T-helper 17 cell (primary cell): ENCODE measurements around the gene KIF3A. TPM values are rescaled to one million over a fixed set of nuclear protein-coding genes. Genes with fewer than 3 reads are reported as not detected.

Source experiments
- ATAC-seq: fragments of 150-1000 bp; cut with Tn5 transposase; 2 replicates; pipeline ENCODE4 v1.10.0; 2021; ENCODE audit warnings: mild to moderate bottlenecking, moderate library complexity
- DNase-seq, 3 donors: peaks; one replicate each; pipeline versions ENCODE4 v3.0.0 to v3.0.0-alpha.2; 2020 to 2021
- H3K9me3 ChIP-seq: one replicate; pipeline ENCODE4 v1.7.0; 2013; ENCODE audit warnings: low read length, mild to moderate bottlenecking; ENCODE audit not compliant: control insufficient read depth, poor library complexity, severe bottlenecking
- H3K27ac Mint-ChIP-seq: one replicate; pipeline ENCODE4 v1.8.0; 2022; ENCODE audit warnings: mild to moderate bottlenecking, moderate library complexity, mixed read lengths
- H3K27me3 Mint-ChIP-seq: one replicate; pipeline ENCODE4 v1.8.0; 2022; ENCODE audit warnings: mixed read lengths
- H3K36me3 Mint-ChIP-seq: one replicate; pipeline ENCODE4 v1.8.0; 2022; ENCODE audit warnings: low read depth, mixed read lengths
- H3K4me1 Mint-ChIP-seq: one replicate; pipeline ENCODE4 v1.8.0; 2022; ENCODE audit warnings: mild to moderate bottlenecking, mixed read lengths
- H3K4me3 Mint-ChIP-seq: one replicate; pipeline ENCODE4 v1.8.0; 2022; ENCODE audit warnings: mild to moderate bottlenecking, moderate library complexity, mixed read lengths
- total RNA-seq, 4 donors: library from RNA in 2 of 4; stranded (reverse) in 2 of 4; gene quantifications; one replicate each; pipeline ENCODE4 v1.2.3 and lab custom pipeline; 2022 to 2026

The KIF3A gene
- total RNA-seq, 2 donors from 2014 or later: 12.6 to 17.9 TPM

GRCh38 chr5:132648355-132648754 lies 89.0 kb downstream of the KIF3A start:
- DNase-seq: no peak
- H3K27ac Mint-ChIP-seq: no peak overlapping the region
- H3K4me1 Mint-ChIP-seq: no peaks in the 10 kb centered on the region
- H3K9me3 ChIP-seq: peaks cover 8% of the 10 kb centered on the region
- H3K27me3 Mint-ChIP-seq: no peaks in the 10 kb centered on the region
- H3K36me3 Mint-ChIP-seq: peaks cover under 1% of the 10 kb centered on the region
- H3K4me3 Mint-ChIP-seq: no peak overlapping the region
- ATAC-seq: no peak

- peaks cover 8% of the 10 kb centered on the region for H3K36me3 Mint-ChIP-seq
- peaks cover 8% of the 10 kb centered on the region for H3K9me3 ChIP-seq
- DNase-seq (no peak), ATAC-seq (no peak)
- no peaks in the 10 kb centered on the region for H3K4me1 Mint-ChIP-seq
- H3K27ac Mint-ChIP-seq: no peak overlapping the region
- H3K4me3 Mint-ChIP-seq: no peak overlapping the region
- H3K27me3 Mint-ChIP-seq: no peaks in the 10 kb centered on the region
These were observed 89.9 kb downstream of the KIF3A start for GRCh38 chr5:132647473-132647872.

GRCh38 chr5:132646583-132647266 lies 90.6 kb downstream of the KIF3A start:
- DNase-seq: no peak
- no peak overlapping the region for H3K4me3 Mint-ChIP-seq
- peaks cover 8% of the 10 kb centered on the region for H3K9me3 ChIP-seq
- ATAC-seq: no peak
- H3K27me3 Mint-ChIP-seq: no peaks in the 10 kb centered on the region
- H3K27ac Mint-ChIP-seq: no peak overlapping the region
- peaks cover 8% of the 10 kb centered on the region for H3K36me3 Mint-ChIP-seq
- no peaks in the 10 kb centered on the region for H3K4me1 Mint-ChIP-seq

GRCh38 chr5:132644177-132644576 lies 93.2 kb downstream of the KIF3A start:
- H3K27me3 Mint-ChIP-seq: no peaks in the 10 kb centered on the region
- H3K4me1 Mint-ChIP-seq: no peaks in the 10 kb centered on the region
- no peak overlapping the region for H3K27ac Mint-ChIP-seq
- H3K9me3 ChIP-seq: peaks cover 8% of the 10 kb centered on the region
- H3K36me3 Mint-ChIP-seq: peaks cover 8% of the 10 kb centered on the region
- no peak overlapping the region for H3K4me3 Mint-ChIP-seq
- ATAC-seq (no peak), DNase-seq (no peak)

Other genes with a start within 250 kb of the KIF3A start
- 100 to 1,000 TPM; 590 to 639 TPM for gene IRF1, start 246.8 kb downstream of the KIF3A start, total RNA-seq
- not detected for gene IL5, start 194.0 kb downstream of the KIF3A start, total RNA-seq
- 10 to 100 TPM; 20.4 to 22.2 TPM for gene RAD50, start 180.6 kb downstream of the KIF3A start, total RNA-seq
- gene IL13, start 79.4 kb downstream of the KIF3A start, total RNA-seq: under 1 TPM in 1 of 2 donors, not detected in 1; 0.20 TPM
- gene IL4, start 63.6 kb downstream of the KIF3A start, total RNA-seq: not detected
- gene CCNI2, start 9.9 kb upstream of the KIF3A start, total RNA-seq: 10 to 100 TPM in 1 of 2 donors, 1 to 10 TPM in 1; 8.7 to 13.7 TPM
- gene SEPTIN8, start 39.7 kb upstream of the KIF3A start, total RNA-seq: 1 to 10 TPM; 8.0 to 8.8 TPM
- gene SOWAHA, start 75.8 kb upstream of the KIF3A start, total RNA-seq: not detected
- gene SHROOM1, start 93.1 kb upstream of the KIF3A start, total RNA-seq: under 1 TPM in 1 of 2 donors, not detected in 1; 0.20 TPM
- under 1 TPM; 0.70 to 0.94 TPM for gene GDF9, start 128.9 kb upstream of the KIF3A start, total RNA-seq
- 100 to 1,000 TPM; 107 to 112 TPM for gene UQCRQ, start 129.1 kb upstream of the KIF3A start, total RNA-seq
- gene LEAP2, start 136.1 kb upstream of the KIF3A start, total RNA-seq: 1 to 10 TPM in 1 of 2 donors, under 1 TPM in 1; 0.47 to 1.0 TPM
- gene AFF4, start 226.1 kb upstream of the KIF3A start, total RNA-seq: 10 to 100 TPM; 69.2 to 74.6 TPM